Measurements from ENCODE around the gene OR13A1.
"Not testable (repeated sequence)": the region's sequence is repeated elsewhere in the genome, so short reads cannot be mapped to it uniquely, and the experiment has no call there.

Gene OR13A1, protein sequence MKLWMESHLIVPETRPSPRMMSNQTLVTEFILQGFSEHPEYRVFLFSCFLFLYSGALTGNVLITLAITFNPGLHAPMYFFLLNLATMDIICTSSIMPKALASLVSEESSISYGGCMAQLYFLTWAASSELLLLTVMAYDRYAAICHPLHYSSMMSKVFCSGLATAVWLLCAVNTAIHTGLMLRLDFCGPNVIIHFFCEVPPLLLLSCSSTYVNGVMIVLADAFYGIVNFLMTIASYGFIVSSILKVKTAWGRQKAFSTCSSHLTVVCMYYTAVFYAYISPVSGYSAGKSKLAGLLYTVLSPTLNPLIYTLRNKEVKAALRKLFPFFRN

DNA sequence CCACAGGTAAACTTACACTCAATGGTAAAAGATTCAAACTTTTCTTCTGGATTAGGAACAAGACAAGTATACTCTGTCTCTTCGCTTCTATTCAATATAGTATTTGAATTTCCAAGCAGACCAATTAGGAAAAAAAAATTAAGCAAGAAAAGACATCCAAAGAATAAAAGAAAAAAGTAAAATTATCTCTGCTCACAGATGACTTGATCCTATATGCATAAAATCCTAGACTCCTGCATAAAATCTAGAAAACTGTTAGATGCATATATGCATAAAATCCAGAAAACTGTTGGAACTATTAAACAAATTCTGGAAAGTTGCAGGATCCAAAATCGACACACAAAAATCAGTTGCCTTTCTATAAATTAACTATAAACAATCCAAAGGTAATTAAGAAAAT, at the start of gene OR13A1:
TSS of gene OR13A1 (minus strand) at position 101 of the 400 bp plus-strand sequence. CDS start 11,186 bp downstream, outside the sequence.
- DNase-seq (ENCODE audit: low read depth): no peak

DNA sequence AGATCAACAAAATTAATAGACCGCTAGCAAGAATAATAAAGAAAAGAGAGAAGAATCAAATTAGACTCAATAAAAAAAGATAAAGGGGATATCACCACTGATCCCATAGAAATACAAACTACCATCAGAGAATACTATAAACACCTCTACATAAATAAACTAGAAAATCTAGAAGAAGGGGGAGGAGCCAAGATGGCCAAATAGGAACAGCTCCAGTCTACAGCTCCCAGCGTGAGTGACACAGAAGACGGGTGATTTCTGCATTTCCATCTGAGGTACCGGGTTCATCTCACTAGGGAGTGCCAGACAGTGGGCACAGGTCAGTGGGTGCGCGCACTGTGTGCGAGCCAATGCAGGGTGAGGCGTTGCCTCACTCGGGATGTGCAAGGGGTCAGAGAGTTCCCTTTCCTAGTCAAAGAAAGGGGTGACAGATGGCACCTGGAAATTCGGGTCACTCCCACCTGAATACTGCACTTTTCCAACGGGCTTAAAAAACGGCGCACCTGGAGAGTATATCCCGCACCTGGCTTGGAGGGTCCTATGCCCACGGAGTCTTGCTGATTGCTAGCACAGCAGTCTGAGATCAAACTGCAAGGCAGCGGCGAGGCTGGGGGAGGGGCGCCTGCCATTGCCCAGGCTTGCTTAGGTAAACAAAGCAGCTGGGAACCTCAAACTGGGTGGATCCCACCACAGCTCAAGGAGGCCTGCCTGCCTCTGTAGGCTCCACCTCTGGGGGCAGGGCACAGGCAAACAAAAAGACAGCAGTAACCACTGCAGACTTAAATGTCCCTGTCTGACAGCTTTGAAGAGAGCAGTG, 46.8 kb upstream of the OR13A1 start:
- not testable (repeated sequence) for DNase-seq (ENCODE audit: low read depth)

DNA sequence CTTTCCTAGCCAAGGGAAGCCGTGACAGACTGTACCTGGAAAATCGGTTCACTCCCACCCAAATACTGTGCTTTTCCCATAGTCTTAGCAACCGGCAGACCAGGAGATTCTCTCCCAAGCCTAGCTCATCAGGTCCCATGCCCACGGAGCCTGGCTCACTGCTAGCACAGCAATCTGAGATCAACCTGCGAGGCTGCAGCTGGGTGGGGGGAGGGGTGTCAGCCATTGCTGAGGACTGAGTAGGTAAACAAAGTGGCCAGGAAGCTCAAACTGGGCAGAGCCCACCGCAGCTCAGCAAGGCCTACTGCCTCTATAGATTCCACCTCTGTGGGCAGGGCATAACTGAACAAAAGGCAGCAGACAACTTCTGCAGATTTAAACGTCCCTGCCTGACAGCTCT, 43.6 kb upstream of the OR13A1 start:
- not testable (repeated sequence) for DNase-seq (ENCODE audit: low read depth)

DNA sequence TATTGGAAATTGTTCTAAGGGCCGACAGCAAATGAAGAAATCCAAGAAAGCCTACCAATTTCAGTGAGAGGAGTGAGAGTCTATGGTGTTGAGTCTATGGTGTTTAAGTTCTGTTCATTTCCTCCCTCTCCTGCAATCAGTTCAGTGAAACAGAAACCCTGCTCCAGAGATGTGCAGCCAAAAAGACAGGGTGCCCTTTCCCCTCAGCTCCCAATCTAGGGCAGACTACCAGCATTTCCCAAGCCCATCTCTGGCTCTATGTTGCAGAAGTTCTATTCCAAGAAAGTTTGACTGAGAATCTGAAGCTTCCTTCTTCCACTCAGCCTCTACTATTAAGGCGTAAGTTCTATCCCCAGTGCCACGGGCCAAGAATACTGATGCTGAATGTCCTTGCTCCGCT, 40.1 kb upstream of the OR13A1 start:
- no peak for DNase-seq (ENCODE audit: low read depth)

DNA sequence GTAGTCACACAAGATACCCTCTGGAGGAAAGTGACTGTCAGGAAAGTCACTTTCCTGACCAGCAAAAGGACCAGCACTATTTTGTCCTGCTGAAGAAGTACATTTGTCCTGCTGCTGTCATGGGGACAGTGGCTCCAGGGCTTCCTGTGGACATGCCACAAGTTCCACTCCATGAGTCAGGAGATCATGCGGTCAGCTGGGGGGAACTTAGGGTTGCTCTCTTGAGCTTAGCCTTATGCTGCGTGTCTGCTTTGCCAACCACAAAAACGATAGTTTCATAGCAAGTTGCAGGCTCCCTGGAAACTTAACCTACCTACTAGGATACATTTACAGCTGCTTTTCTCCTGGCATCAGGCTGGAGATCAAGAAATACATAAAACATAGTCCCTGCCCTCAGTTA, 38.9 kb upstream of the OR13A1 start:
- peak; percentile 1 for DNase-seq (ENCODE audit: low read depth)

DNA sequence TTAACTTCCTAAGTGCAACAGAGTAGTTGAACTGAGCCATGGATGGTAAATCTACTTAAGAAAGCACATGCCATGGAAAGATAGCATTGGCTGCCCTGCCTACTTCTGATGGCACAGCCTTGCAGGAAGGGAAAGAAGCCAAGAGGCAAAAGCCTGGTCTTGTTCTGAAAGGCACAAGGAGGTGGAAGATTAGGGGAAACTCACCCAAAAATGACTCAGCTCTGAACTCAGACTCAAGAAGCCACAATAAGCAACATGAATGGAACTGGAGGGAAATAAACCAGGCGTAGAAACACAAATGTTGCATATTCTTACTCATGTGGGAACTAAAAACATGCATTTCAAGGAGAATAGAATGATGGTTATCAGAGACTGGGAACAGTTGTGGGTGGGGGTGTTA, 37.8 kb upstream of the OR13A1 start:
- no peak for DNase-seq (ENCODE audit: low read depth)

DNA sequence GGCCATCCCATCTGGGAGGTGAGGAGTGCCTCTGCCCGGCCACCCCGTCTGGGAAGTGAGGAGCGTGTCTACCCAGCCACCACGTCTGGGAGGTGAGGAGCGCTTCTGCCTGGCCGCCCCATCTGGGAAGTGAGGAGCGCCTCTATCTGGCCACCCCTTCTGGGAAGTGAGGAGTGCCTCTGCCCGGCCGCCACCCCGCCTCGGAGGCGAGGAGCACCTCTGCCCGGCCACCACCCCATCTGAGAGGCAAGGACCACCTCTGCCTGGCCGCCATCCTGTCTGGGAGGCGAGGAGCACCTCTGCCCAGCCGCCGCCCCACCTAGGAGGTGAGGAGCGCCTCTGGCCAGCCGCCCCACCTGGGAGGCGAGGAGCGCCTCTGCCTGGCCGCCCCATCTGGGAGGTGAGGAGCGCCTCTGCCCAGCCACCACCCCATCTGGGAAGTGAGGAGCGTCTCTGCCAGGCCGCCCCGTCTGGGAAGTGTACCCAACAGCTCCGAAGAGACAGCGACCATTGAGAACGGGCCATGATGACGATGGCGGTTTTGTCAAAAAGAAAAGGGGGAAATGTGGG, 32.9 kb upstream of the OR13A1 start:
- not testable (repeated sequence) for DNase-seq (ENCODE audit: low read depth)

DNA sequence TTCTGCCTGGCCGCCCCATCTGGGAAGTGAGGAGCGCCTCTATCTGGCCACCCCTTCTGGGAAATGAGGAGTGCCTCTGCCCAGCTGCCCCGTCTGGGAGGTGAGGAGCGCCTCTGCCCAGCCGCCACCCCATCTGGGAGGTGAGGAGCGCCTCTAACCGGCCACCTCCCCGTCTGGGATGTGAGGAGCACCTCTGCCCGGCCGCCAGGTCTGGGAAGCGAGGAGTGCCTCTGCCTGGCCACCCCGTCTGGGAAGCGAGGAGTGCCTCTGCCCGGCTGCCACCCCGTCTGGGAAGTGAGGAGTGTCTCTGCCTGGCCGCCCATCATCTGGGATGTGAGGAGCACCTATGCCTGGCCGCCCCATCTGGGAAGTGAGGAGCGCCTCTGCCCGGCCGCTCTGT, 32.1 kb upstream of the OR13A1 start:
- DNase-seq (ENCODE audit: low read depth): not testable (repeated sequence)

DNA sequence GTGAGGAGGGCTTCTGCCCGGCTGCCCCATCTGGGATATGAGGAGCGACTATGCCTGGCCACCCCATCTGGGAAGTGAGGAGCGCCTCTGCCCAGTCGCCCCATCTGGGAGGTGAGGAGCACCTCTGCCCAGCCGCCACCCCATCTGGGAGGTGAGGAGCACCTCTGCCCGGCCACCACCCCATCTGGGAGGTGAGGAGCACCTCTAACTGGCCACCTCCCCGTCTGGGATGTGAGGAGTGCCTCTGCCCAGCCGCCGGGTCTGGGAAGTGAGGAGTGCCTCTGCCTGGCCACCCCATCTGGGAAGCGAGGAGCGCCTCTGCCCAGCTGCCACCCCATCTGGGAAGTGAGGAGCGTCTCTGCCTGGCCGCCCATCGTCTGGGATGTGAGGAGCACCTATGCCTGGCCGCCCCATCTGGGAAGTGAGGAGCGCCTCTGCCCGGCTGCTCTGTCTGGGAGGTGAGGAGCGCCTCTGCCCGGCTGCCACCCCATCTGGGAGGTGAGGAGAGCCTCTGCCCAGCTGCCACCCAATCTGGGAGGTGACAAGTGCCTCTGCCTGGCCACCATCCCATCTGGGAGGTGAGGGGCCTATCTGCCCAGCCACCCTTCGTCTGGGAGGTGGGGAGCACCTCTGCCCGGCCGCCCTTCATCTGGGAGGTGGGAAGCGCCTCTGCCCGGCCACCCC, 31.4 kb upstream of the OR13A1 start:
- not testable (repeated sequence) for DNase-seq (ENCODE audit: low read depth)

DNA sequence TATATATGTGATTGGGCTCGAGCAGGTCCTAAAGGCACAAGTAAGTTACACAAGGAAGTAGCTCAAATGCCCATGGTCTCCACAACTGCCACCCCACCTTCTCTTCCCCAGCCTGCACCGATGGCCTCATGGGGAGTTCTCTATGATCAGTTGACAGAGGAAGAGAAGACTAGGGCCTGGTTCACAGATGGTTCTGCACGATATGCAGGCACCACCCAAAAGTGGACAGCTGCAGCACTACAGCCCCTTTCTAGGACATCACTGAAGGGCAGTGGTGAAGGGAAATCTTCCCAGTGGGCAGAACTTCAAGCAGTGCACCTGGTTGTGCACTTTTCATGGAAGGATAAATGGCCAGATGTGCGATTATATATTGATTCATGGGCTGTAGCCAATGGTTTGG, 25.0 kb upstream of the OR13A1 start:
- DNase-seq (ENCODE audit: low read depth): not testable (repeated sequence)

DNA sequence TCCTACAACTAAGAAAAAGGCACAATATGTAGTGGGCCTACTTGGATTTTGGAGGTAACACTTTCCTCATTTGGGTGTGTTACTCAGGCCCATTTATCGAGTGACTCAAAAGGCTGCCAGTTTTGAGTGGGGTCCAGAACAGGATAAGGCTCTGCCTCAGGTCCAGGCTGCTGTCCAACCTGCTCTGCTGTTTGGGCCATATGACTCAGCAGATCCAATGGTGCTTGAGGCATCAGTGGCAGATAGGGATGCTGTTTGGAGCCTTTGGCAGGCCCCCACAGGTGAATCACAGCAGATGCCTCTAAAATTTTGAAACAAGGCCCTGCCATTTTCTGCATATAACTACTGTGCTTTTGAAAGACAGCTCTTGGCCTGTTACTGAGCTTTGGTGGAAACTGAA, 24.5 kb upstream of the OR13A1 start:
- DNase-seq (ENCODE audit: low read depth): no peak

DNA sequence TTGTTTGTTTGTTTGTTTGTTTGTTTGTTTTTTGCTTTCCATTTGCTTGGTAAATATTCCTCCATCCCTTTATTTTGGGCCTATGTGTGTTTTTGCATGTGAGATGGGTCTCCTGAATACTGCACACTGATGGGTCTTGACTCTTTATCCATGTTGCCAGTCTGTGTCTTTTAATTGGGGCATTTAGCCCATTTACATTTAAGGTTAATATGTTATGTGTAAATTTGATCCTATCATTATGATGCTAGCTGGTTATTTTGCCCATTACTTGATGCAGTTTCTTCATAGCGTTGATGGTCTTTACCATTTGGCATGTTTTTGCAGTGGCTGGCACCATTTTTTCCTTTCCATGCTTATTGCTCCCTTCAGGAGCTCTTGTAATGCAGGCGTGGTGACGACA, 16.4 kb upstream of the OR13A1 start:
- not testable (repeated sequence) for DNase-seq (ENCODE audit: low read depth)

DNA sequence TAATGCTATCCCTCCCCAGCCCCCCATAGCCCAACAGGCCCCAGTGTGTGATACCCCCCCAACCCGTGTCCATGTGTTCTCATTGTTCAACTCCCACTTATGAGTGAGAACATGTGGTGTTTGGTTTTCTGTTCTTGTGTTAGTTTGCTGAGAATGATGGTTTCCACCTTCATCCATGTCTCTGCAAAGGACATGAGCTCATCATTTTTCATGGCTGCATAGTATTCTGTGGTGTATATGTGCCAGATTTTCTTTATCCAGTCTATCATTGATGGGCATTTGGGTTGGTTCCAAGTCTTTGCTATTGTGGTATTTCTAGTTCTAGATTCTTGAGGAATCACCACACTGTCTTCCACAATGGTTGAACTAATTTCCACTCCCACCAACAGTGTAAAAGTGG, 11.5 kb upstream of the OR13A1 start:
- not testable (repeated sequence) for DNase-seq (ENCODE audit: low read depth)

DNA sequence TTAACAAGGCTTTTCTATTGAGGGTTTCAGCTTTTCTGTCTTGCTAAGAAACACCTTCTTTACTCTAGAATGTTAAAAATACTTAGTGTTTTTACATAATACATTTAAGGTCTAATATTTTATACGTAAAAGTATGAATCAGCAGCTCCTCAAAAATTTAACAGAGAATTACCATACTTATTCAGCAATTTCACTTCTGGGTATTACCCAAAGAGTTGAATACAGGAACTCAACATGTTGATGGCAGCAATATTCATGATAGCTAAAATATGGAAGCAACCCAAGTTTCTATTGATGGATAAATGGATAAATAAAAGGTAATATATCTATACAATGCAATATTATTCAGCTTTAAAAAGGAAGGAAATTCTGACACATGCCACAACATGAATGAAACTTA, 9.7 kb upstream of the OR13A1 start:
- DNase-seq (ENCODE audit: low read depth): no peak

DNA sequence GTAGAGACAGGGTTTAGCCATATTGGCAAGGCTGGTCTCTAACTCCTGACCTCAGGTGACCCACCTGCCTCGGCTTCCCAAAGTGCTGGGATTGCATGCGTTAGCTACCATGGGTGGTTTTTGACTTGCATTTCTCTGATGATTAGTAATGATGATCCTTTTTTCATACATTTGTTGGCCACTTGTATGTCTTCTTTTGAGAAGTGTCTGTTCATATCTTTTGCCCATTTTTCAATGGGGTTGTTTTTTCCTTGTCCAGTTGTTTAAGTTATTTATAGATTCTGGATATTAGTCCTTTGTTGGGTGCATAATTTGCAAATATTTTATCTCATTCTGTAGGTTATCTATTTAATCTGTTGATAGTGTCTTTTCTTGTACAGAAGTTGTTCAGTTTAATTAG, 4.3 kb upstream of the OR13A1 start:
- no peak for DNase-seq (ENCODE audit: low read depth)

DNA sequence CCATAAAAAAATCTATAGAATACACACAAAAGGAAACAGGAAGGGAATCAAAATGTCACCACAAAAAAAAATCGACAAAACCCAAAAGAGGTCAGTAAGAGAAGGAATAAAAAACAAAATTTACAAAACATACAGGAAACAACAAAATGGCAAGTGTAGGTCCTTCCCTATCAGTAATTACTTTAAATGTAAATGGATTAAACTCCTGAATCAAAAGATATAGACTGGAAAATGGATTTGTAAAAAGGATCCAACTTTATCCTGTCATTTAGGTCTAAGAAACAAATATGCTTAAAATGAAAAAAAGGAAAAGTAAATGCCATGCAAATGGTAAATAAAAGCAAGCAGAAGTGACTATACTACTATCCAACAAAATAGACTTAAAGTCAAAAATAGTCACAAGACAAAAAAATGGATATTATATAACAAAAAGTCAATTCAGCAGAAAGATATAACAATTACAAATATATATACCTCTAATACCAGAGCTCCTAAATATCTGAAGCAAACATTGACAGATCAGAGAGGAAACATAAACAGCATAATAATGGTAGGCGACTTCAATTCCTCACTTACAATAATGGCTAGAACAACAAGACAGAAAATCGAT, 2.0 kb downstream of the OR13A1 start:
- DNase-seq (ENCODE audit: low read depth): no peak

DNA sequence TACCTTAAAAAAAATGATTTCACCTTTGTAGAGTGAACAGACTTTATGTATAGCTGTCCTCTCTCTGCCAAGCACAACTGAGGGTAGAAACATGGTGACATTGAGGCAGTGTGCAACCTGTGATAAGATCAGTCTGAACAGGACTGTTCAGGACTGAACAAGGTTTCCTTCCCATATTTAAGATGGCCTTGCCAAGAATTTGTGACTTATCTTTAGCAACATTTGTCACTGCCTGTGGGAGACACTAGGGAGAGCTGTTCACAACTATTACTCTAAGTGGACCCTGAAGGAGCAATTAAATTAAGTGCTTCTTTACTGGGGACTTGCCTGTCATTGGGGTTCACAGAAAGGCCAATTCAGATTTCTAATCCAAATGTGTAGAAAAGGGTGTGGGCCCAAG, 6.7 kb downstream of the OR13A1 start:
- DNase-seq (ENCODE audit: low read depth): no peak

DNA sequence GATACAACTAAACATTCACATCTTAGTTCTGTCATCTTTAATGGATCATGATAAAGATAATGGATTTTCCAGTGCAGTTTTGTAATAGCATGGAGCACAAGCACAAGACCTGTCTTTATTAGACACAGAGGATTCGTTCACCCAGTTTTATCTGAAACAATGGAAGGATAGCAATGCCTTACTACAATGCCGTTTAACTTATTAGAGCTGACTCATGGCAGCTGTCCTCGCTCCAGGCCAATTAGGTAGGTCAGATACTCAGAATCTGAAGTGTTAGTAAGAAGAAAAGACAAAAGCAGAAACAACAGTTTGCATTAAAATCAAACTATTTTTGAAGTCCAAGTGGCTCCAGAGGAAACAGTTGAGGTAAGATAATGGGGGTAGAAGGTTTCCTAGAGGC, 12.8 kb downstream of the OR13A1 start:
- no peak for DNase-seq (ENCODE audit: low read depth)

DNA sequence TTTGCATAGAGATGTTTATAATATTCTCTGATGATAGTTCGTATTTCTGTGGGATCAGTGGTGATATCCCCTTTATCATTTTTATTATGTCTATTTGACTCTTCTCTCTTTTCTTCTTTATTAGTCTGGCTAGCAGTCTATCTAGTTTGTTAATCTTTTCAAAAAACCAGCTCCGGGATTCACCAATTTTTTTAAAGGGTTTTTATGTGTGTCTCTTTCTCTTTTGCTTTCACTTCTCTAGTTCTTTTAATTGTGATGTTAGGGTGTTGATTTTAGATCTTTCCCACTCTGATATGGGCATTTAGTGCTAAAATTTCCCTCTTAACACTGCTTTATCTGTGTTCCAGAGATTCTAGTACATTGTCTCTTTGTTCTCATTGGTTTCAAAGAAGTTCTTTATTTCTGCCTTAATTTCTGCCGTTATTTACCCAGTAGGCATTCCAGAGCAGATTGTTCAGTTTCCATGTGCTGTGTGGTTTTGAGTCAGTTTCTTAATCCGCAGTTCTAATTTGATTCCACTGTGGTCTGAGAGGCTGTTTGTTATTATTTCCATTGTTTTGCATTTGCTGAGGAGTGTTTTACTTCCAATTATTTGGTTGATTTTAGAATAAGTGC, 17.0 kb downstream of the OR13A1 start:
- DNase-seq (ENCODE audit: low read depth): not testable (repeated sequence)

DNA sequence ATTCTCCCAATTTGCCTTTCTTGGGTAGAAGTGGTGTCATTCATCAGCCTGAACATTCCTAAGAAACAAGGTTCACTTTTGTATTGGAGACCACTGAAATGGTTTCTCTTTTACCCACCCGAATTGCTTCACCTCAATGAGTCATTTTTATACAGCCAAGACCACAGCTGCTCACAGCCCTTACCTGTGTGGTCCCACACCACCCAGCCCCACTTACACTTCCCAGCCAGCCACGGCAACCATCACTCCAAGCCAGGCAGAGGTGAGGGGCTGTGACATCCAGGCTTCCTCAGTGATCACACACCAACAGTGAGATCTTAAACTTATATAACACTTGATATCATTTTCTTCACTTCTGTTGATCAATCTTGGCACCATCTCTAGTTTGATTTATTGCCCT, 20.7 kb downstream of the OR13A1 start:
- DNase-seq (ENCODE audit: low read depth): no peak

DNA sequence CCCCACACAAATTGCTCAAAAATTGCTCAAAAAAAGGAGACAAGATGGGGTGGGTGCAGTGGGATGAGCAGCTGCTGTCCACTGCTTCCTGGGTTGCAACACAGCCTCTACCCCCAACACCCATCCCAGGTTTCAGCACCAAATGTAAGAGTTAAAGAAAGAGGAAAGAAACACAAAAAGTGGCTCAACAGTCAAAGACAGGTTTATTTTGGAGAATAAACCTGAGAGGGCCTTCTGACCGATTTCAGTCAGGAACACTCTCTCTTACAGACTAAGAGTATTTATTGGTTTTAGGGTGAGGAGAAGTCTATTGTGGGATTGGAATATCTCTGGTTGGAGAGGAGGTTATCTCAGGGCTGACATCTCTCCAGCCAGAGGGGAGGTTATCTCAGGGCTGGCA, 28.4 kb downstream of the OR13A1 start:
- DNase-seq (ENCODE audit: low read depth): no peak

DNA sequence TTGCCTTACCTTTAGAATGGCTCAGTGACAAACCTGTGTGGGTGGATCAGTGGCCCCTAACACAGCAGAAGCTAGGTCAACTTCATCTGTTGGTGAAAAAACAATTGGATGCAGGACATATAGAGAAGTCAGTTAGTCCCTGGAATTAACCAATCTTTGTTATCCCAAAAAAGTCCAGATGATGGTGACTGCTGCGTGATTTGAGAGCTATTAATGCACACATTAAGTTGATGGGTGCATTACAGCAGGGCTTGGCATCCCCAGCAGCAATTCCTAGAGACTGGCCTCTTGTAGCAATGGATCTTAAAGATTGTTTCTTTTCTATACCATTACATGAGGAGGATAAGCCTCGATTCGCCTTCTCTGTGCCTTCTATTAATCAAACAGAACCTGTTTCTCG, 33.3 kb downstream of the OR13A1 start:
- no peak for DNase-seq (ENCODE audit: low read depth)

Measured in GM04504 (cell line).